Endodermal cell (in vitro differentiated cells): ENCODE results near the gene DNAJB2. TPM values are rescaled to one million over a fixed set of nuclear protein-coding genes. Genes with fewer than 3 reads are reported as not detected.

ENCODE experiments used
- DNase-seq: peaks from one replicate; pipeline ENCODE4 v3.0.0-alpha.2; 2017
- H3K27ac ChIP-seq: 2 replicates; pipeline ENCODE4 v1.5.1; 2013; ENCODE audit warnings: mild to moderate bottlenecking, low read depth, low read length, moderate library complexity
- H3K27me3 ChIP-seq: 2 replicates; pipeline ENCODE4 v1.6.1; 2013; ENCODE audit warnings: mild to moderate bottlenecking, low read length, moderate library complexity; ENCODE audit not compliant: insufficient read depth, control insufficient read depth, poor library complexity, severe bottlenecking
- H3K36me3 ChIP-seq: 2 replicates; pipeline ENCODE4 v1.7.0; 2013; ENCODE audit warnings: mild to moderate bottlenecking, low read length, moderate library complexity; ENCODE audit not compliant: control insufficient read depth, insufficient read depth
- H3K4me1 ChIP-seq: one replicate; pipeline ENCODE4 v1.7.0; 2013; ENCODE audit warnings: low read length; ENCODE audit not compliant: control insufficient read depth, insufficient read depth
- H3K4me3 ChIP-seq: 2 replicates; pipeline ENCODE4 v1.5.1; 2013; ENCODE audit warnings: mild to moderate bottlenecking, low read length, moderate library complexity
- H3K9ac ChIP-seq: 2 replicates; pipeline ENCODE4 v1.6.1; 2013; ENCODE audit warnings: mild to moderate bottlenecking, low read length, moderate library complexity; ENCODE audit not compliant: poor library complexity, severe bottlenecking; ENCODE audit errors: extremely low read depth
- H3K9me3 ChIP-seq: 2 replicates; pipeline ENCODE4 v1.6.1; 2013; ENCODE audit warnings: mild to moderate bottlenecking, low read length, moderate library complexity; ENCODE audit not compliant: control insufficient read depth
- H3K27ac Mint-ChIP-seq: 2 replicates; pipeline ENCODE4 v1.8.0; 2020; ENCODE audit warnings: mixed read lengths
- H3K27me3 Mint-ChIP-seq: 2 replicates; pipeline ENCODE4 v1.8.0; 2021; ENCODE audit warnings: mild to moderate bottlenecking, mixed read lengths; ENCODE audit not compliant: insufficient read depth
- H3K36me3 Mint-ChIP-seq: 2 replicates; pipeline ENCODE4 v1.8.0; 2020; ENCODE audit warnings: low read depth, mixed read lengths
- H3K4me1 Mint-ChIP-seq: 2 replicates; pipeline ENCODE4 v1.8.0; 2020; ENCODE audit warnings: mixed read lengths
- H3K4me3 Mint-ChIP-seq: 2 replicates; pipeline ENCODE4 v1.8.0; 2020; ENCODE audit warnings: mild to moderate bottlenecking, moderate library complexity, mixed read lengths
- H3K9me3 Mint-ChIP-seq: 2 replicates; pipeline ENCODE4 v1.8.0; 2020; ENCODE audit warnings: mild to moderate bottlenecking, mixed read lengths
- WGBS, 2 experiments: methylation state at CpG; one replicate each; pipeline versions ENCODE4 v1.1.5 to v1.1.7; 2013; ENCODE audit warnings: missing lambda C conversion rate in 2 of 2, mixed read lengths in 1 of 2; ENCODE audit not compliant: insufficient coverage in 1 of 2, insufficient read length in 1 of 2; 5-methylcytosine and 5-hydroxymethylcytosine counted together
- total RNA-seq, 2 donors: library from RNA; stranded (reverse); fragmentation: NEBNext Ultra II Directional in 1 of 2; extraction: Animal tissue kit (Norgen Biotek cat#: 25700) in 1 of 2; gene quantifications; 2 replicates in 1 of 2; 3 replicates in 1 of 2; pipeline ENCODE4 v1.2.1, GENCODE V29; 2021
- TF ChIP-seq, protein P1 (sequence below): fragments of 200-600 bp; sonication (generic); conservative IDR thresholded peaks from 2 replicates; pipeline ENCODE4 v1.5.0; 2021; ENCODE audit warnings: antibody characterized with exemption, mild to moderate bottlenecking

Gene DNAJB2
- total RNA-seq, 2 donors from 2014 or later: 61.9 to 80.9 TPM

DNA sequence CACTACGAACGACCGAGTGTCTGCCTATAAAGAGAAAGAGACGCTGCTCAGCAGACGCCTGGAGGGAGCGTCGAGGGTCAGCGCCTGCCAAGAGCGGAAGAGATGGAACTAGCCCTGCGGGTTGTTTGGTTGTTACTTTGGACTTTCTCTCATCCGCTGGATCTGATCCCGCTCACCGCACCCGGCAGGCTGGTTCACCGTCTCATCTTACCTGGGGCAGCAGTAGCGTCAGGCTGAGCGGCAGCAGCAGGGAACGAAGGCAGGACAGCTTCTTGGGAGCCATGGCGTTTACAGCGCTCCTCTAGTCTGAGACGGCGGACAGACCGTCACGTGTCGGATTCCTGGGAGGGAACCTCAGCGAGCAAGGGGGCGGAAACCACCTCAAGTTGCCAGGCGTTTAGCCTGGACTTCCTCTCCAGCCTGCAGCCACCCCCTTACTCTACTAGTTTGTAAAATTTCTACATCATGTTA is 35.8 kb upstream of the DNAJB2 start:
- no peak overlapping the region for H3K9ac ChIP-seq
- H3K4me1 ChIP-seq: peaks cover 3% of the 10 kb centered on the region
- TF ChIP-seq, protein P1, sequence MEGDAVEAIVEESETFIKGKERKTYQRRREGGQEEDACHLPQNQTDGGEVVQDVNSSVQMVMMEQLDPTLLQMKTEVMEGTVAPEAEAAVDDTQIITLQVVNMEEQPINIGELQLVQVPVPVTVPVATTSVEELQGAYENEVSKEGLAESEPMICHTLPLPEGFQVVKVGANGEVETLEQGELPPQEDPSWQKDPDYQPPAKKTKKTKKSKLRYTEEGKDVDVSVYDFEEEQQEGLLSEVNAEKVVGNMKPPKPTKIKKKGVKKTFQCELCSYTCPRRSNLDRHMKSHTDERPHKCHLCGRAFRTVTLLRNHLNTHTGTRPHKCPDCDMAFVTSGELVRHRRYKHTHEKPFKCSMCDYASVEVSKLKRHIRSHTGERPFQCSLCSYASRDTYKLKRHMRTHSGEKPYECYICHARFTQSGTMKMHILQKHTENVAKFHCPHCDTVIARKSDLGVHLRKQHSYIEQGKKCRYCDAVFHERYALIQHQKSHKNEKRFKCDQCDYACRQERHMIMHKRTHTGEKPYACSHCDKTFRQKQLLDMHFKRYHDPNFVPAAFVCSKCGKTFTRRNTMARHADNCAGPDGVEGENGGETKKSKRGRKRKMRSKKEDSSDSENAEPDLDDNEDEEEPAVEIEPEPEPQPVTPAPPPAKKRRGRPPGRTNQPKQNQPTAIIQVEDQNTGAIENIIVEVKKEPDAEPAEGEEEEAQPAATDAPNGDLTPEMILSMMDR: no peak
- no peaks in the 10 kb centered on the region for H3K9me3 ChIP-seq
- Mint-ChIP-seq H3K4me3 (no peak overlapping the region), H3K9me3 (no peaks in the 10 kb centered on the region), H3K27ac (no peak overlapping the region), H3K36me3 (peaks cover 5% of the 10 kb centered on the region), H3K4me1 (peaks cover 7% of the 10 kb centered on the region), H3K27me3 (no peaks in the 10 kb centered on the region)
- WGBS, 2 experiments: 95 to 98% methylated on average over 27 to 28 of the region's 28 CpGs
- no peak overlapping the region for H3K4me3 ChIP-seq
- DNase-seq: no peak
- H3K27ac ChIP-seq: no peak overlapping the region
- H3K36me3 ChIP-seq: peaks cover 14% of the 10 kb centered on the region
- H3K27me3 ChIP-seq: no peaks in the 10 kb centered on the region

GRCh38 chr2:219244789-219245147 is 34.4 kb upstream of the DNAJB2 start:
- WGBS, 2 experiments: 52 to 56% methylated on average over 5 to 6 of the region's 6 CpGs
- H3K9me3 ChIP-seq: no peaks in the 10 kb centered on the region
- peak overlapping the region; percentile 96 for H3K27ac Mint-ChIP-seq
- H3K27me3 Mint-ChIP-seq: no peaks in the 10 kb centered on the region
- TF ChIP-seq, protein P1: no peak
- H3K4me1 ChIP-seq: peaks cover 15% of the 10 kb centered on the region
- H3K9ac ChIP-seq: peak overlapping the region; percentile 97
- peaks cover 5% of the 10 kb centered on the region for H3K36me3 Mint-ChIP-seq
- H3K27ac ChIP-seq: no peak overlapping the region
- peaks cover 14% of the 10 kb centered on the region for H3K36me3 ChIP-seq
- peak overlapping the region; percentile 86 for H3K4me3 Mint-ChIP-seq
- H3K4me1 Mint-ChIP-seq: peaks cover 21% of the 10 kb centered on the region
- peak overlapping the region; percentile 92 for H3K4me3 ChIP-seq
- H3K9me3 Mint-ChIP-seq: no peaks in the 10 kb centered on the region
- no peaks in the 10 kb centered on the region for H3K27me3 ChIP-seq
- no peak for DNase-seq

- Histone ChIP-seq H3K27me3 (no peaks in the 10 kb centered on the region), H3K9me3 (no peaks in the 10 kb centered on the region), H3K9ac (peak within 1 kb of the TSS; percentile 97), H3K27ac (peak within 1 kb of the TSS; percentile 42), H3K36me3 (peaks cover 14% of the 10 kb centered on the region), H3K4me1 (peaks cover 17% of the 10 kb centered on the region), H3K4me3 (peak within 1 kb of the TSS; percentile 92)
- peak; percentile 98 for DNase-seq
- Mint-ChIP-seq H3K4me3 (peak within 1 kb of the TSS; percentile 86), H3K4me1 (peaks cover 24% of the 10 kb centered on the region), H3K36me3 (peaks cover 5% of the 10 kb centered on the region), H3K27me3 (no peaks in the 10 kb centered on the region), H3K9me3 (no peaks in the 10 kb centered on the region), H3K27ac (peak within 1 kb of the TSS; percentile 96)
- TF ChIP-seq, protein P1: no peak
- WGBS, 2 experiments: 1 to 4% methylated on average over 22 to 46 of the region's 46 CpGs
These were observed 33.8 kb upstream of the DNAJB2 start, which contains the start of the genes GLB1L and STK16 for GRCh38 chr2:219245148-219245898. TSS of gene GLB1L (minus strand) at chr2:219245444. CDS start at chr2:219243573, 1,871 bp downstream. TSS of gene STK16 (plus strand) at chr2:219245479. CDS start at chr2:219246000, 521 bp downstream.
